ENCODE results near the gene SLC26A9.

GRCh38 chr1:205985330-205986005 lies 42.2 kb upstream of the SLC26A9 start:
- TF ChIP-seq JUN (IDR thresholded peaks at IDR 0.05; ENCODE audit: borderline replicate concordance, insufficient read depth, insufficient read length, low read depth): no peak
- no peak for TF ChIP-seq POLR2AphosphoS5 (IDR thresholded peaks at IDR 0.05; ENCODE audit: insufficient read depth, low read depth, low read length)
